ENCODE data around the gene PELI3. TPM values are rescaled to one million over a fixed set of nuclear protein-coding genes. Genes with fewer than 3 reads are reported as not detected.

PELI3 gene
- polyA plus RNA-seq, 1 donor (not counting 4 experiments of a cell fraction or from before 2014, with no cell fraction given), result 2.1 TPM

DNA sequence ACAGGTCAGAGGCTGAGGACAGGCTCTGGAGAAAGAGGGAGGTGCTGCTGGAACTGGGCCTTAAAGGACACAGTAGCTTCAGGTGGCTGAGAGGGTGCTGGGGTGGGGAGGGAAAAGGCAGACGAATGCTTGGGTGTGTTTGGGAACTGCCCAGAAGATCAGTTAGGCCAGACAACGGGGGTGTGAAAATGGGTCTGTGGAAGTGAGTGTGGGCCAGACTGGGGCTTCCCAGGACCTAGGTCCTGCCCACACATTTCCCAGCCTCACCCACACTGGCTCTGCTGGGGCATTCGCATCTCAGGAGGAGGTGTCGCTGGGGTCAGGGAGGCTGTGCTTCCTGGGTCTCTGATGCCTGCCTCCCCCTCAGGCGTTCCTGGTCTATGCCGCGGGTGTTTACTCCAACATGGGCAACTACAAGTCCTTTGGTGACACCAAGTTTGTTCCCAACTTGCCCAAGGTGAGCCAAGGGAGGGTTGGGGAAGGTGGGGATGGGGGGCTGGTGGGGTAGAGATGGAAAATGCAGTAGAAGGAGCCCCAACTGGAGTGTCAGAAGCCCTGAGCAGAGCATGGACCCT, 18.2 kb downstream of the PELI3 start:
- Histone ChIP-seq H3K9ac (ENCODE audit: control insufficient read depth, extremely low read depth, insufficient read depth, low read length) (no peak overlapping the region), H3K4me2 (ENCODE audit: control insufficient read depth, extremely low read depth, insufficient read depth, low read depth, low read length) (no peak overlapping the region), H3K4me1 (ENCODE audit: control insufficient read depth, extremely low read depth, insufficient read depth, low read length) (peaks cover 6% of the 10 kb centered on the region), H3K27ac (ENCODE audit: control insufficient read depth, insufficient read depth, low read length) (no peak overlapping the region), H4K20me1 (ENCODE audit: control insufficient read depth, extremely low read depth, insufficient read depth, low read length) (no peaks in the 10 kb centered on the region), H3K9me3 (ENCODE audit: control insufficient read depth, low read depth, low read length) (no peaks in the 10 kb centered on the region), H3K79me2 (ENCODE audit: control insufficient read depth, insufficient read depth, low read length) (peaks cover 3% of the 10 kb centered on the region), H2AFZ (ENCODE audit: control insufficient read depth, low read length) (no peak overlapping the region), H3K36me3 (ENCODE audit: control insufficient read depth in 2 of 2, extremely low read depth in 1 of 2, insufficient read depth in 2 of 2, low read length in 2 of 2) (peaks cover 23 to 33% of the 10 kb centered on the region in 2 experiments), H3K9me1 (ENCODE audit: control insufficient read depth, extremely low read depth, insufficient read depth, low read length) (no peaks in the 10 kb centered on the region), H3K27me3 (ENCODE audit: control insufficient read depth, extremely low read depth, insufficient read depth, low read length) (no peaks in the 10 kb centered on the region), H3K4me3 (ENCODE audit: control insufficient read depth in 2 of 3, extremely low read depth in 1 of 3, insufficient read depth in 2 of 3, low read depth in 1 of 3, low read length in 3 of 3) (no peak overlapping the region)
- TF ChIP-seq, protein P1, sequence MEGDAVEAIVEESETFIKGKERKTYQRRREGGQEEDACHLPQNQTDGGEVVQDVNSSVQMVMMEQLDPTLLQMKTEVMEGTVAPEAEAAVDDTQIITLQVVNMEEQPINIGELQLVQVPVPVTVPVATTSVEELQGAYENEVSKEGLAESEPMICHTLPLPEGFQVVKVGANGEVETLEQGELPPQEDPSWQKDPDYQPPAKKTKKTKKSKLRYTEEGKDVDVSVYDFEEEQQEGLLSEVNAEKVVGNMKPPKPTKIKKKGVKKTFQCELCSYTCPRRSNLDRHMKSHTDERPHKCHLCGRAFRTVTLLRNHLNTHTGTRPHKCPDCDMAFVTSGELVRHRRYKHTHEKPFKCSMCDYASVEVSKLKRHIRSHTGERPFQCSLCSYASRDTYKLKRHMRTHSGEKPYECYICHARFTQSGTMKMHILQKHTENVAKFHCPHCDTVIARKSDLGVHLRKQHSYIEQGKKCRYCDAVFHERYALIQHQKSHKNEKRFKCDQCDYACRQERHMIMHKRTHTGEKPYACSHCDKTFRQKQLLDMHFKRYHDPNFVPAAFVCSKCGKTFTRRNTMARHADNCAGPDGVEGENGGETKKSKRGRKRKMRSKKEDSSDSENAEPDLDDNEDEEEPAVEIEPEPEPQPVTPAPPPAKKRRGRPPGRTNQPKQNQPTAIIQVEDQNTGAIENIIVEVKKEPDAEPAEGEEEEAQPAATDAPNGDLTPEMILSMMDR (optimal IDR thresholded peaks at IDR 0.05 in 1 of 3, IDR thresholded peaks at IDR 0.05 in 1 of 3, conservative IDR thresholded peaks at IDR 0.05 in 1 of 3; ENCODE audit: extremely low read depth in 1 of 3, insufficient read depth in 2 of 3, low read length in 3 of 3), result no peak
- no peak for TF ChIP-seq EZH2 (IDR thresholded peaks at IDR 0.05; ENCODE audit: low read length)
- FAIRE-seq, result no peak
- DNase-seq (ENCODE audit: low read depth, low spot score), result no peak
- dilution Hi-C loops (cut with MboI; ENCODE audit: extremely low pct_ligation_motif_present, low sequenced_read_pairs), result no loop called here

DNA sequence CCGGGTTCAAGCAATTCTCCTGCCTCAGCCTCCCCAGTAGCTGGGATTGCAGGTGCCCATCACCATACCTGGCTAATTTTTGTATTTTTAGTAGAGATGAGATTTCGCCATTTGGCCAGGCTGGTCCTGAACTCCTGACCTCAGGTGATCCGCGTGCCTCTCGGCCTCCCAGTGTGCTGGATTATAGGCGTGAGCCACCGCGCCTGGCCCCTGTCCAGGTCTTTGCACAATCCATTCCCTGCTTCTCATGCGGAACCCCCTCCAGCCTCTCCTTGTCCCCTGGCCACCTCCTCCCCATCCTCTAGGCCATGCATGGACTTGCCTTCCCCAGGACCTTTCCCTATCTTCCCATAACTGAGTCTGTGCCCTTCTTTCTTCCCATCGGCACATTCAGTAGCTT, 22.3 kb downstream of the PELI3 start:
- no peaks in the 10 kb centered on the region for H3K9me3 ChIP-seq (ENCODE audit: control insufficient read depth, low read depth, low read length)
- no peak for FAIRE-seq
- no peaks in the 10 kb centered on the region for H3K79me2 ChIP-seq (ENCODE audit: control insufficient read depth, insufficient read depth, low read length)
- no peaks in the 10 kb centered on the region for H3K9me1 ChIP-seq (ENCODE audit: control insufficient read depth, extremely low read depth, insufficient read depth, low read length)
- TF ChIP-seq, protein P1 (optimal IDR thresholded peaks at IDR 0.05 in 1 of 3, IDR thresholded peaks at IDR 0.05 in 1 of 3, conservative IDR thresholded peaks at IDR 0.05 in 1 of 3; ENCODE audit: extremely low read depth in 1 of 3, insufficient read depth in 2 of 3, low read length in 3 of 3), result no peak
- no peak overlapping the region for H2AFZ ChIP-seq (ENCODE audit: control insufficient read depth, low read length)
- H3K4me3 ChIP-seq (ENCODE audit: control insufficient read depth in 2 of 3, extremely low read depth in 1 of 3, insufficient read depth in 2 of 3, low read depth in 1 of 3, low read length in 3 of 3), result no peak overlapping the region
- H3K4me2 ChIP-seq (ENCODE audit: control insufficient read depth, extremely low read depth, insufficient read depth, low read depth, low read length), result no peak overlapping the region
- no peak for DNase-seq (ENCODE audit: low read depth, low spot score)
- no peaks in the 10 kb centered on the region for H3K27me3 ChIP-seq (ENCODE audit: control insufficient read depth, extremely low read depth, insufficient read depth, low read length)
- H4K20me1 ChIP-seq (ENCODE audit: control insufficient read depth, extremely low read depth, insufficient read depth, low read length), result no peaks in the 10 kb centered on the region
- dilution Hi-C loops (cut with MboI; ENCODE audit: extremely low pct_ligation_motif_present, low sequenced_read_pairs), result no loop called here
- no peaks in the 10 kb centered on the region for H3K4me1 ChIP-seq (ENCODE audit: control insufficient read depth, extremely low read depth, insufficient read depth, low read length)
- H3K36me3 ChIP-seq (ENCODE audit: control insufficient read depth in 2 of 2, extremely low read depth in 1 of 2, insufficient read depth in 2 of 2, low read length in 2 of 2), result peaks cover 35 to 43% of the 10 kb centered on the region in 2 experiments
- no peak overlapping the region for H3K9ac ChIP-seq (ENCODE audit: control insufficient read depth, extremely low read depth, insufficient read depth, low read length)
- no peak overlapping the region for H3K27ac ChIP-seq (ENCODE audit: control insufficient read depth, insufficient read depth, low read length)
